Placental pericyte (primary cell): ENCODE data around the gene BTNL3. TPM values are rescaled to one million over a fixed set of nuclear protein-coding genes. Genes with fewer than 3 reads are reported as not detected.

ENCODE experiments used
- small RNA-seq: library from RNA; depleted of rRNA; stranded (forward); fragments of <200 nt; gene quantifications from one replicate; pipeline ENCODE3, GENCODE V24; 2012; ENCODE audit warnings: low replicate concordance
- total RNA-seq: library from RNA; depleted of rRNA; stranded (reverse); fragments of >200 nt; gene quantifications from 2 replicates; pipeline ENCODE4 v1.2.3, GENCODE V29; 2012

The BTNL3 gene, protein sequence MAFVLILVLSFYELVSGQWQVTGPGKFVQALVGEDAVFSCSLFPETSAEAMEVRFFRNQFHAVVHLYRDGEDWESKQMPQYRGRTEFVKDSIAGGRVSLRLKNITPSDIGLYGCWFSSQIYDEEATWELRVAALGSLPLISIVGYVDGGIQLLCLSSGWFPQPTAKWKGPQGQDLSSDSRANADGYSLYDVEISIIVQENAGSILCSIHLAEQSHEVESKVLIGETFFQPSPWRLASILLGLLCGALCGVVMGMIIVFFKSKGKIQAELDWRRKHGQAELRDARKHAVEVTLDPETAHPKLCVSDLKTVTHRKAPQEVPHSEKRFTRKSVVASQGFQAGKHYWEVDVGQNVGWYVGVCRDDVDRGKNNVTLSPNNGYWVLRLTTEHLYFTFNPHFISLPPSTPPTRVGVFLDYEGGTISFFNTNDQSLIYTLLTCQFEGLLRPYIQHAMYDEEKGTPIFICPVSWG
- total RNA-seq = not detected in 2 replicates

DNA sequence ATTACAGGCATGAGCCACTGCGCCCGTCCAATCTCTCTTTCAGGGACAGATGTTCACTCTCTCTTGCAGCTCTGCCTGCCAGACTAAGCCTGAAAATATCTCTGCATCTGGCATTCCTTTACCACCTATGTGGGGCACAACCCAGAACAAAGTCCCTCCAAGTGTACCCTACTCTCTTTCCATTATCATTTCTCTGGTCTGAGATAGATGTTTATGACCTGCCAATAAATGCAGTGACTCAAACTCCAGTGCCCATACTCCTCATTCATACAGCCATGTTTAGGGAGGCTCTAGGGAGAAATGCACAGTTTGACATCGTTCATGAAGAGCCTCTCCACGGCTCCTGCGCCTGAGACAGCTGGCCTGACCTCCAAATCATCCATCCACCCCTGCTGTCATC is at the start of gene BTNL3:
Gene BTNL3, plus strand, starts transcription at position 255 of the 400 bp plus-strand sequence. CDS start 183 bp downstream, outside the sequence.

DNA sequence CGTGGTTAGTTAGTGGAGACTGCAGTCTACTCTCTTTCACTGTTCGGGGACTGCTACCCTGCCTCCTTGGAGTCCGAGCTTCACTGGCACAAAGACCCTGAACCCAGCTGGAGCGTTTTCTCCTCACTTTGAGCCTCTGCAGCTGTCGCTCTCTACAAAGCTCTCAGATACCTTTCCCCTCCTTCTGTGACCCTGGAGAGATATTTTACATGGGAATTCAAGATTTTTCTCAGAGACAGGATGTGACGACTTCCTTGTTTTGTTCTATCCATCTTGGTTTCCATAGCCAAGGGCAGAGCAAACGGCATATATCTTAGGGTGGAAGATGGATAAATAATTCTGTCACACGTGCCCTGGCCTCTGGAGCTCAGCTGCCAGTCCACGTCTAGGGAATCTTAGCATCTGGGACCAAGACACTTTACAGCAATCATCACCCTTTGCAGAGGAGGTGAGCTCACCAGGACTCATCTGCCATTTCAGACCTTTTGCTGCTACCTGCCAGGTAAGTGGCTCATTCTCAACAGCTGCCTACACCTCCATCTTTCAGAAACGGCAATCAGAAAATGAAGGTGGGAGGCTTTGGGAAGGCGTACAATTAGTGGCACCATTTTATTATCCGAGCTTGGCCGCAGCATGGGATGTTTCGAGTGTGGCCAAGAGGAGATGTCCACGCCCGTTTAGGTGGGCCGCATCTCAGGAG is 51.4 kb downstream of the BTNL3 start, which contains the start of gene BTNL9:
Gene BTNL9, plus strand, starts transcription at position 336 of the 700 bp plus-strand sequence. CDS start 5,224 bp downstream, outside the sequence.

Small RNA genes lying within 50 kb of the gene (small RNA-seq; reads per million reads assigned to genes)
- gene MIR8089 (not detected), gene RNU6-1036P (not detected), gene RPS29P12 (not detected)

Other genes with a start within 250 kb of the BTNL3 start
- not detected in 2 replicates for gene OR2Y1, start 248.8 kb upstream of the BTNL3 start, total RNA-seq
- gene MGAT1, start 186.0 kb upstream of the BTNL3 start, total RNA-seq = 121 and 134 TPM in 2 replicates
- gene ZFP62, start 127.6 kb upstream of the BTNL3 start, total RNA-seq = 9.0 and 12.2 TPM in 2 replicates
- not detected in 2 replicates for gene BTNL8, start 89.7 kb upstream of the BTNL3 start, total RNA-seq
- not detected in 2 replicates for gene BTNL9, start 51.4 kb downstream of the BTNL3 start, total RNA-seq
- gene OR2V1, start 142.3 kb downstream of the BTNL3 start, total RNA-seq = not detected in 2 replicates
- not detected in 2 replicates for gene OR2V2, start 158.7 kb downstream of the BTNL3 start, total RNA-seq
- gene TRIM7, start 216.3 kb downstream of the BTNL3 start, total RNA-seq = 1.1 and 3.4 TPM in 2 replicates
- gene TRIM41, start 234.4 kb downstream of the BTNL3 start, total RNA-seq = 10.5 and 15.1 TPM in 2 replicates